ENCODE results near the gene TYW1B.
"Not testable (repeated sequence)": the region's sequence is repeated elsewhere in the genome, so short reads cannot be mapped to it uniquely, and the experiment has no call there.

TYW1B gene

DNA sequence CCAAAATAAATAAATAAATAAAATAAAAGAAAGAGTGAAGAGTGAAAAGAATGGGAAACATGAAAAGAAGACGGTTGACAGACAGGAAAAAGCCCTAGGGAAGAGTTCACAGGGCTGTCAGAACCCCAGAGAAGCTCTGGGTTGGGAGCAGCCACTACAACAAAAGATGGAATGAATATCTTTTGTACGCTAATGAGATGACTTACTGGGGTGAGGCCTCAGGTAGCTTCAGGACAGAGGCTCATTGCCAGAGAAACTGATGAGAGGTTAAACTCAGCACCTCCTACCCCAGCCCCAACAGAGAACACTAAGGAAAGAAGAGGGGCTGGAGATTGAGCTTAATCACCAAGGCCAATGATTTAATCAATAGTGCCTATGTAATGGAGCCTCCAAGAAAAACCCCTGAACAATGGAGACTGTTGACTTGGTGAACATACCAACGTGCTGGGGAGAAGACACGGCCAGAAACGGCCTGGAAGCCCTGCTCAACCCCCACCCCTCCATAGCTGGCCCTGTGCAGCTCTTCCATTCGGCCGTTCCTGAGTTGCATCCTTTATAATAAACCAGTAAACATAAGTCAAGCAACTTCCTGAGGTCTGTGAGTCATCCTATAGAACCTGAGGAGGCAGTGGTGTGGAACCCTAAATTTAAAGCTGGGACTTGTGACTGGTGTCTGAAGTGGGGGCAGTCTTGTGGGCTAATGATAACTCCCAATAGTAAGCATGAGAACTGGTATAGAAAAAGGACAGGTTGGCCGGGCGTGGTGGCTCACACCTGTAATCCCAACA, 11.4 kb downstream of the TYW1B start:
- DNase-seq (ENCODE audit: low read depth in 2 of 3, low spot score in 1 of 3), result not testable (repeated sequence)

- DNase-seq (ENCODE audit: low read depth in 2 of 3, low spot score in 1 of 3), result not testable (repeated sequence)
Observed at GRCh38 chr7:72810437-72810836, 17.6 kb downstream of the TYW1B start.

DNA sequence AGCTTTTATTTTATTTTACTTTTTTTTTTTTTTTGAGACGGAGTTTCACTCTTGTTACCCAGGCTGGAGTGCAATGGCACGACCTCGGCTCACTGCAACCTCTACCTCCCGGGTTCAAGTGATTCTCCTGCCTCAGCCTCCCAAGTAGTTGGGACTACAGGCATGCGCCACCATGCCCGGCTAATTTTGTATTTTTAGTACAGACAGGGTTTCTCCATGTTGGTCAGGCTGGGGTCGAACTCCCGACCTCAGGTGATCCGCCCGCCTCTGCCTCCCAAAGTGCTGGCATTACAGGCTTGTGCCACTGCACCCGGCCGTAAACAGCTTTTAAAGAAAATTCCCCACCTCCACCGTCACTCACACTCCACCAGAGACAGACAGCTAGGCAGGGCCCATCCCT, 19.5 kb downstream of the TYW1B start:
- not testable (repeated sequence) for DNase-seq (ENCODE audit: low read depth in 2 of 3, low spot score in 1 of 3)

- not testable (repeated sequence) for DNase-seq (ENCODE audit: low read depth in 2 of 3, low spot score in 1 of 3)
Observed at GRCh38 chr7:72806851-72807250, 21.1 kb downstream of the TYW1B start.

DNA sequence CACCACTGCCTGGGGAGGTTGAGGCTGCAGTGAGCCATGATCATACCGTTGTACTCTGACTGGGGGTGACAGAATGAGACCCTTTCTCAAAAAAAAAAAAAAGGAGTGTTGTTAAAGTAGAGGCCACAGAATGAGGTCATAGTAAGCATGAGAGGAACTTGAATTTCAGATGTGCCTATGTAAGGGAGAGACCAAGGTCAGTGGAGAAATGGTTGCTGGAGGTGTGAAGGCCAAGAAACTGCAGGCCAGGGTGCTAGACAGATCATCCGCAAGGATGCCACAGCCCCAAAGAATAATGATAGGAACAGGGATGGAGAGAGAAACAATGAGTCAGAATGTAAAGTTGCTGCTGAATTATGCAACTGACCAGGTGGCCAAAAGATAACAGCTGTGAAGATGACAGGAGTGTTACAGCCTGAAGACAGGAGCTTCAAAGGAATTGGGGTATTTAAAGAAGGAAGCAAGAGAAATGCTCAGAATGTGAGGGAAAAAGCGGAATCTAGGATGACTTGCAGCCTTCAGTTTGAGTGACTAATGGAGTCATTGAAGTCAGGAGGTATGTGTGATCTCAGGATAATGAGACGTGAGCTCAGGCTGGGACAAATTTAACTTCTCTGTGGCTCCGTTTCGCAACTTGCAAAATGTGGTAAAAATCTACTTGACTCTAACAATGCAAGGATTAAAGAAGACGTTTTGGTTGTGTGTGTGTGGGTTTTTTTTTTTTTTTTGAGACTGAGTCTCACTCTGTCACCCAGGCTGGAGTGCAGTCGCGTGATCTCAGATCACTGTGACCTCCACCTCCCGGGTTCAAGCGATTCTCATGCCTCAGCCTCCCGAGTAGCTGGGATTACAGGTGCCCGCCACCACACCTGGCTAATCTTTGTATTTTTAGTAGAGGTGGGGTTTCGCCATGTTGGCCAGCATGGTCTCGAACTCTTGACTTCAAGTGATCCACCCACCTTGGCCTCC, 22.2 kb downstream of the TYW1B start:
- DNase-seq (ENCODE audit: low read depth in 2 of 3, low spot score in 1 of 3), result no peak

DNA sequence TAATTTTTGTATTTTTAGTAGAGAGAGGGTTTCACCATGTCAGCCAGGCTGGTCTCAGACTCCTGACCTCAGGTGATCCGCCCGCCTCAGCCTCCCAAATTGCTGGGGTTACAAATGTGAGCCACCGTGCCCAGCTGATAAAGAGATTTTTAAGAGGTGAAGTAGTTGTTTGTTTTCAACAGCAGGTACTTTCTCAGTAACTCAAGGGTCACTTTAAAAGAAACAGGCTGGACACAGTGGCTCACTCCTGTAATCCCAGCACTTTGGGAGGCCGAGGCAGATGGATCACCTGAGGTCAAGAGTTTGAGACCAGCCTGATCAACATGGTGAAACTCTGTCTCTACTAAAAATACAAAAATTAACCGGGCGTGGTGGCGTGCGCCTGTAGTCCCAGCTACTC, 24.2 kb downstream of the TYW1B start:
- DNase-seq (ENCODE audit: low read depth in 2 of 3, low spot score in 1 of 3), result not testable (repeated sequence)

DNA sequence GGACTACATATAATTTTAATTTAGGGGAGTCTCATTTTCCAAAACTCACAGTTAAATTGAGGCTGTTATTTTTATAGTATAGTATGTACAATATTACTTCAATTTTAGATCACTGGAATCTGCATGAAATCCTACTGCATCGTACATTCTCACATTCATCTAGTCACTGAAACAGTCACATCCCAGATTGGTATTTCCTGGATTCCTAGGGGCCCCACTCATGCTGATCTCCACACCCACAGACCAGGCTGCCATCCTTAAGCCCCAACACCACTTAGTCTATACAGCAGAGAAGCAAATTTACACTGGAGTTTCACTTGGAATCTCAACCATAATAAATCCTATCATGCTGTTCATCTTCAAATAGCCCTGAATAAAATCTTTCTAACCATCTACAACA, 26.4 kb downstream of the TYW1B start:
- DNase-seq (ENCODE audit: low read depth in 2 of 3, low spot score in 1 of 3), result not testable (repeated sequence)

GRCh38 chr7:72795401-72795800, 32.6 kb downstream of the TYW1B start:
- not testable (repeated sequence) for DNase-seq (ENCODE audit: low read depth in 2 of 3, low spot score in 1 of 3)

DNA sequence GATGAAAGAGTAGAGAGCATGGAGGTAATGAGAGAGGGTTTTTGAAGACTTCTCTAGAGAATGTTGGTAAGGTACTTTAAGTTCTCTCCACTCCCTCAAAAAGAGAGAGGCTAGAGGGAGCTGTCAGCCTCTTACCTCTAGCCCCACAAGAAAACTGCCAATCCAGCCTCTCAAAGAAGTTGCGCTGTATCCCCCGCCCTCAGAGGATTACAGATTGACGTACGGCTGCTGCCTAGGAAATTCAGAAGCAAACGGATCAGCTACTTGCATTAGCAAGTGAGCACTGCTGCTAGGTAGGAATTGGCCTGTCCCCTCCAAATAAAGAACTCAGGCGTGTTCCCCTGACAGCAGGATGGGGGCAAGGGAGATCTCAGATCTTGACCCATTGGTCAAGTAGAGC, 34.2 kb downstream of the TYW1B start:
- no peak for DNase-seq (ENCODE audit: low read depth in 2 of 3, low spot score in 1 of 3)

GRCh38 chr7:72790698-72791060, 37.3 kb downstream of the TYW1B start:
- DNase-seq (ENCODE audit: low read depth in 2 of 3, low spot score in 1 of 3), result not testable (repeated sequence)

GRCh38 chr7:72790048-72790697, 37.8 kb downstream of the TYW1B start:
- DNase-seq (ENCODE audit: low read depth in 2 of 3, low spot score in 1 of 3), result not testable (repeated sequence)

GRCh38 chr7:72785166-72785955, 42.6 kb downstream of the TYW1B start:
- DNase-seq (ENCODE audit: low read depth in 2 of 3, low spot score in 1 of 3), result no peak

- DNase-seq (ENCODE audit: low read depth in 2 of 3, low spot score in 1 of 3), result not testable (repeated sequence)
Observed at GRCh38 chr7:72783601-72784370, 44.2 kb downstream of the TYW1B start.

- DNase-seq (ENCODE audit: low read depth in 2 of 3, low spot score in 1 of 3), result no peak
Observed at GRCh38 chr7:72781631-72782030, 46.4 kb downstream of the TYW1B start.

- no peak for DNase-seq (ENCODE audit: low read depth in 2 of 3, low spot score in 1 of 3)
Observed at GRCh38 chr7:72781161-72781560, 46.8 kb downstream of the TYW1B start.

- DNase-seq (ENCODE audit: low read depth in 2 of 3, low spot score in 1 of 3), result not testable (repeated sequence)
Observed at GRCh38 chr7:72780289-72780894, 47.6 kb downstream of the TYW1B start.

- not testable (repeated sequence) for DNase-seq (ENCODE audit: low read depth in 2 of 3, low spot score in 1 of 3)
Observed at GRCh38 chr7:72777167-72777566, 50.8 kb downstream of the TYW1B start.

- not testable (repeated sequence) for DNase-seq (ENCODE audit: low read depth in 2 of 3, low spot score in 1 of 3)
Observed at GRCh38 chr7:72772627-72773026, 55.4 kb downstream of the TYW1B start.

GRCh38 chr7:72766994-72767393, 61.0 kb downstream of the TYW1B start:
- not testable (repeated sequence) for DNase-seq (ENCODE audit: low read depth in 2 of 3, low spot score in 1 of 3)
